ENCODE data around the gene GCK. TPM values are rescaled to one million over a fixed set of nuclear protein-coding genes. Genes with fewer than 3 reads are reported as not detected.

GCK gene
- total RNA-seq, 2 donors from 2014 or later = 0.91 to 2.7 TPM

DNA sequence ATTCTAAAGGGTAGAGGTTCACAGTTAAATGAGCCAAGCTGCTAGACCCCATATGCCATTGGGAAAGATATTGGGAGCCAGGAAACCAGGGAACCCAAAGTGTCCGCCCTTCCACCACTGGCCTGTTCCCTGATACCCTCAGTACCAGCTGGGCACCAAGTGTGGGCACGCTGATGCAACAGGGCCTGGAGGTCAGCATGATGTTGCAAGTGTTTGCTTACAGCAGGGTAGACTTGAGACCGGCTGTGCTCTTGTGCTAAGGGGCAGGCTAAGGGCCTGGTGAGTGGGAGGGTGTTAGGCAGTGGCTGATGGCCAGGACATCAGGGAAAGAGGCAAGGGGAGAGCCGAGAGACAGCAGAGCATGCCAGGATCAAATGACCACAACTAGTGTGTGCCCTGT, 27.1 kb downstream of the GCK start:
- 85% methylated on average over 4 of the region's 4 CpGs for WGBS
- no peaks in the 10 kb centered on the region for H3K4me1 ChIP-seq (replicated peaks)
- TF ChIP-seq, protein P1, sequence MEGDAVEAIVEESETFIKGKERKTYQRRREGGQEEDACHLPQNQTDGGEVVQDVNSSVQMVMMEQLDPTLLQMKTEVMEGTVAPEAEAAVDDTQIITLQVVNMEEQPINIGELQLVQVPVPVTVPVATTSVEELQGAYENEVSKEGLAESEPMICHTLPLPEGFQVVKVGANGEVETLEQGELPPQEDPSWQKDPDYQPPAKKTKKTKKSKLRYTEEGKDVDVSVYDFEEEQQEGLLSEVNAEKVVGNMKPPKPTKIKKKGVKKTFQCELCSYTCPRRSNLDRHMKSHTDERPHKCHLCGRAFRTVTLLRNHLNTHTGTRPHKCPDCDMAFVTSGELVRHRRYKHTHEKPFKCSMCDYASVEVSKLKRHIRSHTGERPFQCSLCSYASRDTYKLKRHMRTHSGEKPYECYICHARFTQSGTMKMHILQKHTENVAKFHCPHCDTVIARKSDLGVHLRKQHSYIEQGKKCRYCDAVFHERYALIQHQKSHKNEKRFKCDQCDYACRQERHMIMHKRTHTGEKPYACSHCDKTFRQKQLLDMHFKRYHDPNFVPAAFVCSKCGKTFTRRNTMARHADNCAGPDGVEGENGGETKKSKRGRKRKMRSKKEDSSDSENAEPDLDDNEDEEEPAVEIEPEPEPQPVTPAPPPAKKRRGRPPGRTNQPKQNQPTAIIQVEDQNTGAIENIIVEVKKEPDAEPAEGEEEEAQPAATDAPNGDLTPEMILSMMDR (IDR thresholded peaks at IDR 0.05) = no peak
- TF ChIP-seq POLR2A (IDR thresholded peaks at IDR 0.05) (no peak), POLR2AphosphoS5 (IDR thresholded peaks at IDR 0.05) (no peak)

GRCh38 chr7:44161371-44161770, 27.9 kb downstream of the GCK start:
- intact Hi-C loops (cut with DNase I) = no loop called here
- no peaks in the 10 kb centered on the region for H3K27me3 ChIP-seq (replicated peaks; ENCODE audit: insufficient read depth)
- H3K36me3 ChIP-seq = no peaks in the 10 kb centered on the region
- no peak for DNase-seq (ENCODE audit: low spot score)
- no peaks in the 10 kb centered on the region for H3K9me3 ChIP-seq
- H3K27ac ChIP-seq = no peak overlapping the region
- TF ChIP-seq, protein P1 (IDR thresholded peaks at IDR 0.05) = no peak
- TF ChIP-seq POLR2AphosphoS5 (IDR thresholded peaks at IDR 0.05) = no peak
- no peak for TF ChIP-seq POLR2A (IDR thresholded peaks at IDR 0.05)
- WGBS = 94% methylated on average over 2 of the region's 2 CpGs
- no peaks in the 10 kb centered on the region for H3K4me1 ChIP-seq (replicated peaks)
- H3K4me3 ChIP-seq = no peak overlapping the region

More for the DNA sequence above, 27.1 kb downstream of the GCK start:
- H3K4me3 ChIP-seq = no peak overlapping the region
- intact Hi-C loops (cut with DNase I) = no loop called here
- no peaks in the 10 kb centered on the region for H3K27me3 ChIP-seq (replicated peaks; ENCODE audit: insufficient read depth)
- H3K36me3 ChIP-seq = no peaks in the 10 kb centered on the region
- H3K27ac ChIP-seq = no peak overlapping the region
- DNase-seq (ENCODE audit: low spot score) = no peak
- no peaks in the 10 kb centered on the region for H3K9me3 ChIP-seq

DNA sequence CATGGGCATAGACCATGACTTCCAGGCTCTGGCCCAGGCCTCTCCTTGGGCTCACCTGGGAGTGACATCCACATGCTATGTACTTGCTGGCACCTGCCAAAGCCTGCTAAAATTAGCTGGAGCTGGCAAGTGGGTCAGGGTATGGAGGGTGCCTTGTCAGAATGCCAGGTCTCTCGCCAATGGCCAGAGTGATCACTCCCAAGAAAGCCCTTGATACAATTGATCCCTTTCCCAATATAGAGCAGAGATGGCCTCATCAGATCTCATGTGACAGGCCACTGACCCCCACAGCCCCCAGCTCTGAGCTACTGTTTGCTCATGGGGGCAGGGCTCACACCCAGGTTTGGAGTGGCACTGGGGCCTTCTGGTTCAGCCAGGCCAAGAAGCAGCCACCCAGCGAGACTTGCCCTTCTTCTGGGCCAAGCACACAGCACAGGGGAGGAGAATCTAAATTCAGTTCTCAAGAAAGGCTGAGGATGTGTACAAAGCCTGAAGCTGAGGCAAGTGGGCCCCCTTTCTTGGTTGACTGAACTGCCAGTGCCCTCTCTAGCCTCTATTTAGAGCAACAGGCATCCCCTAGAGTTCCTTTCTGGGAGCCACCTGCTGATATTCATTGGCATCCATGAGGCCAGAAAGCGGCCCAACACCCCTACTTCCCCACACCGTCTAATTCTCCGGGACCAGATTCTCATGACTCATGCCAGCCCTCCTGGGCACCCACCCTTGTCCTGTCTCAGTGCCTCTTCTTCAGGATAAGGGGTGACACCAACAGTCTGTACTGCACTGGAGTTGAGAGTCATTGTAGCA, 29.2 kb downstream of the GCK start:
- DNase-seq (ENCODE audit: low spot score) = no peak
- no peak overlapping the region for H3K4me3 ChIP-seq
- no peaks in the 10 kb centered on the region for H3K36me3 ChIP-seq
- H3K27ac ChIP-seq = no peak overlapping the region
- TF ChIP-seq POLR2A (IDR thresholded peaks at IDR 0.05) = no peak
- TF ChIP-seq, protein P1 (IDR thresholded peaks at IDR 0.05) = no peak
- TF ChIP-seq POLR2AphosphoS5 (IDR thresholded peaks at IDR 0.05) = no peak
- intact Hi-C loops (cut with DNase I) = no loop called here
- 85% methylated on average over 5 of the region's 5 CpGs for WGBS
- H3K4me1 ChIP-seq (replicated peaks) = no peaks in the 10 kb centered on the region
- H3K9me3 ChIP-seq = no peaks in the 10 kb centered on the region
- H3K27me3 ChIP-seq (replicated peaks; ENCODE audit: insufficient read depth) = no peaks in the 10 kb centered on the region

GRCh38 chr7:44158873-44159631, 30.2 kb downstream of the GCK start:
- WGBS = 93% methylated on average over 12 of the region's 12 CpGs
- TF ChIP-seq POLR2AphosphoS5 (IDR thresholded peaks at IDR 0.05) = no peak
- TF ChIP-seq, protein P1 (IDR thresholded peaks at IDR 0.05) = no peak
- no peak for TF ChIP-seq POLR2A (IDR thresholded peaks at IDR 0.05)
- no peak overlapping the region for H3K4me3 ChIP-seq
- no peaks in the 10 kb centered on the region for H3K4me1 ChIP-seq (replicated peaks)
- intact Hi-C loops (cut with DNase I) = no loop called here
- no peaks in the 10 kb centered on the region for H3K36me3 ChIP-seq
- H3K27ac ChIP-seq = no peak overlapping the region
- DNase-seq (ENCODE audit: low spot score) = no peak
- H3K9me3 ChIP-seq = no peaks in the 10 kb centered on the region
- no peaks in the 10 kb centered on the region for H3K27me3 ChIP-seq (replicated peaks; ENCODE audit: insufficient read depth)
